Stimulated activated CD4-positive, alpha-beta T cell treated with anti-CD3 and anti-CD28 coated beads, Interleukin-2, amount 100 ng/mL, for 4 hours (primary cell): ENCODE measurements around the gene ADGRV1.
"Not testable (repeated sequence)": the region's sequence is repeated elsewhere in the genome, so short reads cannot be mapped to it uniquely, and the experiment has no call there.

Experiments used
- DNase-seq: peaks from one replicate; pipeline ENCODE4 v3.0.0-alpha.2; 2020; ENCODE audit warnings: low read depth

Gene ADGRV1

DNA sequence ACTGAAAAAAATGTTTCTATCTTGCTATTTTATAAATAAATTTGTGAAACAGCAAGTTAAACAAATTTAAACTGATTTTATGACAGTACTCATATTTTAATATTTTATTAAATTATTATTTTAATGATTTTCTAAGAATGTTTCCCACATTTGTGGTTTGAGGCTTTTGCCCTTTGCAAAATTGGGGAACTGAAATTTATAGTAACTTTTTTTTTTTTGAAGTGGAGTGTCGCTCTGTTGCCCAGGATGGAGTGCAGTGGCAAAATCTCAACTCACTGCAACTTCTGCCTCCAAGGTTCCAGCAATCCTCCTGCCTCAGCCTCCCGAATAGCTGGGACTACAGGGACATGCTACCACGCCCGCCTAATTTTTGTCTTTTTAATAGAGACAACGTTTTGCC is 7.2 kb upstream of the ADGRV1 start:
- DNase-seq = no peak

GRCh38 chr5:90553711-90554110 is 4.9 kb upstream of the ADGRV1 start:
- no peak for DNase-seq

DNA sequence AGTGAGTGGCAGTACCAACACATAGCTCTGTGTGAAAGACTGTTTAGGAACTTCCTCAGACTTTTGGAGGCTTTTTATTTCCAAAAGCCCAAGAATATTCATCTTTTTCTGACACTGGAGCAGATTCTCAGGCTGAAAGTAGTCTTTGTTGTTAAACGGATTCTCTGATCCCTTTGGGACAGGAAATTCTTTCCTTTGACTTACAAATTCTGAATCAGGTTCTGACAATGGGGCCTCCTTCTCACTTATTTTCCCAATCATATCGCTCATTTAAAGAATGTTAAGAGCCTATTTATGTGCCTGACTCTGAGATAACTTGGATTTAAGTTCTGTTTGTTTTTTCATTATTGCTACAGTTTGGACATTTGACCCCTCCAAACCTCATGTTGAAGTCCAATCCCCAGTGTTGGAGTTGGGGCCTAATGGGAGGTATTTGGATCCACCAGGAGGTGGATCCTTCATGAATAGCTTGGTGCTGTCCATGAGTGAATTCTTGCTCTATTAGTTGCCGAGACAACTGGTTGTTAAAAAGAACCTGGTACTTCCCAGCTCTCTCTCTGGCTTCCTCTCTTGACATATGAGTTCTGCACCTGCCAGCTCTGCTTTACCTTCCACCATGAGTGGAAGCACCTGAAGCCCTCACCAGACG is 4.1 kb upstream of the ADGRV1 start:
- DNase-seq = no peak

DNA sequence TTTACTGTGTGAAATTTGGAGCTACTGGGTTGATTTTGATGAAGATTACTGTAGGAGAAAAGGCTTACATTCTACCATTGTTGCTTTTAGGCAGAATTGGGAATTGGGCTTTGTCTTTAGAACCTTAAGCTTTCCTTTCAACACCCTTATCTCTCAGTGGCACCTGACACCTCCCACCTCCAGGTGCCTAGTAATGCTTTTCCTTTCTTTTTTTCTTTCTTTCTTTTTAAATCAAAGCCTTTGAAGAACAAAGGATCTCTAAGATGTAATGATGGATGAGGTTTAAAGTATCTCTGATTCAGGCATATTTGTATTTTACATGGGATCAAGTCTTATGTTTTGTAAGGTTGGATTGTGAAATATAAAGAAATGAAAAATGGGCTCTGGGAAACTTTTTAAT is 2.9 kb upstream of the ADGRV1 start:
- DNase-seq = no peak

- no peak for DNase-seq
Measured at GRCh38 chr5:90557391-90557790, 1.2 kb upstream of the ADGRV1 start.

DNA sequence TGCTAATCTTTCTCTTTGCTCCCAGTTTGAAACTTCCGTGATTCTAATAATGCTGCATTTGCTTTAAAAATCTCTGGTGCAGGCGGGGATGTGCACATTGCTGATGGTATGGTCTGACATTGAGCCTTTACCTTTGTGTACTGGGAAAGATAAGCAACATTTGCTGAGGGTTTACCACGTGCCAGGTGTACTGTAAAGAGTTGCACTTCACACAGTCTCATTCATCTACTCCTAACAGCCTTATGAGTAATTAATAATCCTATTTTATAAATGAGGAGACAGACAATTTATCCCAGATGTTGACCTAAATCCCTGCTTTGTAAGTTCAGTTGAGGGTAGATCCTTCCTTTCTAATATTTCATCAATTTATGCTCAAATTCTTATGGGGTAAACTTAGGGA is 726 bp upstream of the ADGRV1 start:
- DNase-seq = no peak

- no peak for DNase-seq
Measured at GRCh38 chr5:90560771-90561170, 2.2 kb downstream of the ADGRV1 start.

DNA sequence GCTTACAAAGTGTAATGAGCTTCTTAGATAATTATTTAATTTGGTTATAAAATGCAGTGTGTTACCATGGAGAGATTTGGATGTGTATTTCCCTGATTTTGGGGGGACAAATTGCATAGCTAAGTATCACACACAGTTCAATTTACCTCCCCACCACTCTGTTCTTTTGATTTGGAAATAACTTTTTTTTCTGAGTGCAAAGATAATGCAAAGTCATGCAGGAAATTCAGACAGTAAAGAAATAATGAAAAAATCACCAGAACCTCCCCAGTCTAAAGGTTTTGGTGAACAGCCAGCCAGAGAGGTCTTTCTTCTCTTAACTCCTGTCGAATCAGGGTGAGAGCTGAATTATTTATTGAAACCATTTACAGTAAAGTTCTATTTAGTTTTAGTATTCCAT is 3.2 kb downstream of the ADGRV1 start:
- DNase-seq = no peak

DNA sequence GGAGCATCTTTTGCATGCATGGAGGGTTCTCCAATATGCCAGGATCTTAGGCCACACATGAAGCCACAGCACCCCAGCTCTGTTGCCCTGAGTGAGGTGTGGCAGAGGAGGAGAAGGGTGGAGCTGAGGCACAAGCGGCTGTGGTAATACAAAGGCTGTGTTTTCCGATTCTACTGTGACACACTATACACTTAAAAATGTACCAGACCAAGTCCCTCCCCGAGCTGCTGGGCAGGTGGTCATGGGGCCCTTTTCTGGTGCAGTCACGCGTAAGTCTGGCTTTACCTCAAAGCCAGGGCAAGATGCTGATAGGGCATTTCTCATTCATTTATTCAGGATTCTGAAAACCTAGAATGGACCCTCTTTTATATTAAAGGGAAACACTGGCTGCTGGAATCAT is 3.7 kb downstream of the ADGRV1 start:
- DNase-seq = no peak

DNA sequence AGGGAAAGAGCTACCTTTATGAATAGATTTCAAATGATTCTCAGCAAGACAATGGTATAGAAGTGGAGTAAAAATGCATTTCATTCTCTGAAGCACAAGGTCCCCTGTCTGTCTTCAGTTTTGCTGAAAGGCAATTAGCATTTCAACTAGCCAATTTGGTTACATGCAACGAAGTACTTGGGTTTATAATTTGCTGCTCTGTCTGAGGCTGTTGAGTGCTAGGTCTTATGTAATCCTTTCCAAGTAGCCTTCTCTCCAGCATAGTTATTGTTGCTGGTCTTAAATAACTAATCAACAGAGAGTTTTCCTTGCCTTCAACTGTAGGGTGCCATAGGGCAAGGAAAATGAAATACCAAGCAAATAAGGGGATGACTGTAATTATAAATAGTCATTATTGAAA is 4.5 kb downstream of the ADGRV1 start:
- DNase-seq = no peak

DNA sequence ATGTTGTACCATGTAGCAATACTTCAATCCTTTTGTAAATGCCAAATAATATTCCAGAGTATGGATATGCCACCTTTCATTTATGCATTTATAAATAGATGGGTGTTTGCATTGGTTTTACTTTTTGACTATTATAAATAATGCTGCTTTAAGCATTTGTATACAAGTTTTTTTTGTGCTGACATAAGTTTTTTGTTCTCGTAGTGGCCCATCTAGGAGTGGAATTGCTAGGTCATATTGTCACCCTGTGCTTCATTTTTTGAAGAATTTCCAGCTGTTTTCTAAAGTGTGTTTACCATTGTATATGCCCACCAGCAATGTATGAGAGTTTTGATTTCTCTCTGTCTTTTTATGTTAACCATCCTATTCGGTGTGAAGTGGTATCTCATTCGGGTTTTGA is 6.9 kb downstream of the ADGRV1 start:
- DNase-seq = no peak

- DNase-seq = no peak
Measured at GRCh38 chr5:90569084-90569483, 10.5 kb downstream of the ADGRV1 start.

DNA sequence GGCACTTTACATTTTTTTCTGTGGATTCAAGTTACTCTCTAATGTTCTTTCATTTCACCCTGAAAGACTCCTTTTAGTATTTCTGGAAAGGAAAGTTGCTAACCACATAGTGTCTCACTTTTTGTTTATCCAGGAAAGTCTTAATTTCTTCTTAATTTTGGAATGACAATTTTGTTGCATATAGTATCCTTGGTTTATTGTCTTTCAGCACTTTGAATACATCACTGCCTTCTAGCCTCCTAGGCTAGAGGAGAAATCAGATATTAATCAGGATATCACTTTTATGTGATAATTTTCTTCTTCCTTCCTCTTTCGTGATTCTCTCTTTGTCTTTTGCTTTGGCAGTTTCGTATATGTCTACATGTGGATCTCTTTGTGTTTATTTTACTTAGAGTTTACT is 11.4 kb downstream of the ADGRV1 start:
- DNase-seq = no peak

DNA sequence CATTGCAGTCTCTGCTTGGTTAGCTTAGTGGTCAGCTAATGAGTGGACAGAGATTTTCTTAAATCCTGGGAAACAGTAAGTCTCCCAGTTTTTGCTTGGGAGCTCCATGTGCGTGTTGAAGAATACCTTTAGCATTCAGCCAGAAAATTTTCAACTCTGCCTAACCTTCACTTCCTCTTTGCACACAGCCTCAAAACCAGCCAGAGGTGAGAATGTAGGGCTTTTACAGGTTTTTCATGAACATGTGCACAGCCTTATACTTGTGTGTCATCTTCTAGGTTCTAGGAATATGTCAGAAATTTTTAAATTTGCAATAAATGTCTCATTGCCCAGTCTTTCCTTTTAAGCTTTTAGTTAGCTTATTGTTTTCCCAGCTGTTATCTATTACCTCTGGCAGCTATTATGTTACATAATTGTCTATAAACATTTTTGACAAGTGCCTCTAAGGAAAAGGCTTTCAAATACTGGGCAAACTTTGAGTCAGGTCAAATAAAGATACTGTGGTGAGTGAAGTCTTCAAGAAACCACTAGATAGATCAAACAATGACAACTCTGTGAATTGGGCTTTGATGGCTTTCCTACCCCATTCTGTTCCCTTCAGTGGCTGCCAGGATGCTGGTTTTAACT is 12.7 kb downstream of the ADGRV1 start:
- DNase-seq = no peak

DNA sequence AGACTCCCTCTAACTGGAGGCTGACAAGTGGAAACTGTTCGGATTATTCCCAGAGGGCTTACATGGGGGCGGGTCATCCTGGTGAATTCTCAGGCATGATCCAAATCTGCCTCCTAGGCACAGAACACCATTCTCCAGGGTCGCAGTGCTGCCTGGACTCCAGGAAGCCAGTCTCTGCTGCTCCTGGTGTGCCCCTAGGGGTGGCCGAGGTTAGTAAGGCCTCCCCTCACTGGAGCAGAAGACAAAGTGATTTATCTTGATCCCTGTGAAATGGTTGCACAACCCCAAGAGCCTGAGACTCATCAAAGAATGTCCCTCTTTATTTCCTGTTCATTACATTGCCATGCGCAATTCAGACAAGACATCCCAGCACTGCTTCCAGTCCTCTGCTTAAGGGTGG is 17.1 kb downstream of the ADGRV1 start:
- no peak for DNase-seq

DNA sequence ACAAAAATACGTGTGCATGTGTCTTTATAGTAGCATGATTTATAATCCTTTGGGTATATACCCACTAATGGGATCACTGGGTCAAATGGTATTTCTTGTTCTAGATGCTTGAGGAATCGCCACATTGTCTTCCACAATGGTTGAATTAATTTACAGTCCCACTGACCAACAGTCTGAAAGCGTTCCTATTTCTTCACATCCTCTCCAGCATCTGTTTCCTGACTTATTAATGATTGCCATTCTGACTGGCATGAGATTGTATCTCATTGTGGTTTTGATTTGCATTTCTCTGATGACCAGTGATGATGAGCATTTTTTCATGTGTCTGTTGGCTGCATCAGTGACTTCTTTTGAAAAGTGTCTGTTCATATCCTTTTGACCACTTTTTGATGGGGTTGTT is 18.0 kb downstream of the ADGRV1 start:
- DNase-seq = not testable (repeated sequence)

GRCh38 chr5:90579905-90580304 is 21.3 kb downstream of the ADGRV1 start:
- DNase-seq = not testable (repeated sequence)

- no peak for DNase-seq
Measured at GRCh38 chr5:90581956-90582355, 23.4 kb downstream of the ADGRV1 start.

DNA sequence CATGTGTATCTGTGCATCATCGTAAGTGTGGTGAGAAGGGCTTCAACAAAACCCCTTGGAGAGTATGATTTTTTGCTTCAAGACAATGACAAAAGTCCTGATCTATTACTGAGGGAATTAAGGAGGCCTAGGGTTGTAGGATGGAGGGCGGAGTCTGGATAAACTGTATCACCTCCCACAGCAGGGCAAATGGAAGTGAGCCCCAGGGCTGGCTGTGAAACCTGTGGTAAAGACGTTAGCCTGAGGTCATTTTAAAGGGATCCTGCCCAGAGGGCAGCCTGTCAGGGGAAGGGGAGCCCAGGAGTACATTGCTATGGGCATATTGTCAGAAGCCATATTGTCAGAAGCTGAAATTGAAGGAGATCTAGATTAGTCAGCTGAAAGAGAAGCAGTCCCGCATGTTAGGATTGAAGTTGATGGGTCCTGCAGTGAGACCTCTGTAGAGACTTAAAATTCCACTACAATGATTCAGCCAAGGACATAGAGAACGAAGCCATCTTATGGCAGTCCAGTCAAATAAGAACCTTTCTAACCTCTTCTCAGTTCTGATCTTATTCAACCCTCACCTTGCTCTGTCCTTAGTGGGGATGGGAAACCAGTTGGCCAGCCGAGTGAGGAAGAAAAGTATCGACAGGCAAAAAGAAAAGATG is 26.9 kb downstream of the ADGRV1 start:
- no peak for DNase-seq

DNA sequence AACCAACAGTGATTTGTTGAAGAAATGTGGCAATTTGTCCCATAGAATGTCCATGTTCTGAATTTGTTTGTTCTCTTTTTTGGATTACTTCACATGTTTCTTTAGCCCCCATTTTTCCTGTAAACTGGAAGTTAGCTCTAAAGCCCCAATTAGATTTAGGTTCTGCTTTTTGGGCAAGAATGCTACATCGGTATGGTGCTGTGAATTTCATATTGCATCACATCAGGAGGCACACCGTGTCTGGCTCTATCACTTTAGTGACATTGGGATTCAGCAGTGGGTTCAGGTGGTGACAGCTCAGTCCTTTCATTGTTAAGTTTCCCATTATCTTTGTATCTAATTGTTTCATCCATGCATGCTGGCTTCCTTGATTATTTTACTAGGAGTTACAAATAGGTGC is 27.9 kb downstream of the ADGRV1 start:
- no peak for DNase-seq

GRCh38 chr5:90590170-90590569 is 31.6 kb downstream of the ADGRV1 start:
- no peak for DNase-seq

GRCh38 chr5:90593083-90593482 is 34.5 kb downstream of the ADGRV1 start:
- DNase-seq = not testable (repeated sequence)

GRCh38 chr5:90595766-90596165 is 37.2 kb downstream of the ADGRV1 start:
- not testable (repeated sequence) for DNase-seq

DNA sequence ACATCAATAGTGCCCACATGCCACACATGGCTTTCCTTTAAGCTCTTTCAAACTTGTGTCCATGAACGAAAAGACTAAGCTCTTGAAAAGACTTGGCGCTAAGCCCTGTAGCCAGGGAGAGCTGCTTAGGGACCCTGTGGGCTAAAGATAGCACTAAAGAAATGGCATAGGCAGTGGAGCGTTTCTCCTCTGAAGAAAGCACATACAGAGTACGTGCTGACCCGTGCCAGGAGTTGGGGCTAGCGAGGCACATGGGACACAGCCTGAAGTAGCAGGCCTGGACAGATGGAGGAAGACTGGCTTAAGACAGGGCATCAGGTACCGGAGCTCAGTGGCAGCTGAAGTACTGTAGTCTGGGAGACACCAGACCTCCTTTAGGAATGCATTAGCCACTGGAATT is 39.7 kb downstream of the ADGRV1 start:
- DNase-seq = no peak
